ENCODE measurements around the gene ZP1. TPM values are rescaled to one million over a fixed set of nuclear protein-coding genes. Genes with fewer than 3 reads are reported as not detected.

The ZP1 gene
- total and polyA plus RNA-seq, 2 of the 8 experiments (the other 6 are each of a cell fraction or from before 2014, with no cell fraction given), result not detected

GRCh38 chr11:60887556-60887955 lies 20.2 kb downstream of the ZP1 start (continued):
- TF ChIP-seq CTCF (IDR thresholded peaks at IDR 0.05; ENCODE audit: control extremely low read depth in 1 of 3, insufficient read depth in 1 of 3, low read depth in 1 of 3, low read length in 3 of 3), result peak; percentile 54 to 85 (median 84)
